Vagina (tissue), 2 donors: Measurements from ENCODE around the gene GATB. TPM values are rescaled to one million over a fixed set of nuclear protein-coding genes. Genes with fewer than 3 reads are reported as not detected.

Source experiments
- DNase-seq, 2 donors: peaks; one replicate each; pipeline ENCODE4 v3.0.0-alpha.2; 2017; ENCODE audit errors: extremely low spot score in 2 of 2
- H3K27ac ChIP-seq: fragments of 200-600 bp; sonication (generic); one replicate; pipeline ENCODE4 v1.5.1; 2019
- H3K27me3 ChIP-seq: fragments of 200-600 bp; sonication (generic); one replicate; pipeline ENCODE4 v1.5.1; 2019
- H3K36me3 ChIP-seq, 2 donors: fragments of 200-600 bp; sonication (generic); one replicate each; pipeline ENCODE4 v1.5.1; 2017 to 2019
- H3K4me1 ChIP-seq: fragments of 200-600 bp; sonication (generic); one replicate; pipeline ENCODE4 v1.5.1; 2019
- H3K4me3 ChIP-seq, 2 donors: fragments of 200-600 bp; sonication (generic); 1 replicate in 1 of 2; 2 replicates in 1 of 2; pipeline ENCODE4 v1.5.1; 2016 to 2019
- H3K9me3 ChIP-seq: fragments of 200-600 bp; sonication (generic); one replicate; pipeline ENCODE4 v1.5.1; 2019
- POLR2A ChIP-seq, 2 donors: fragments of 450-650 bp; IDR thresholded peaks; one replicate each; pipeline ENCODE4 v1.6.1; 2017; ENCODE audit warnings: antibody characterized with exemption in 2 of 2, mild to moderate bottlenecking in 2 of 2, moderate library complexity in 2 of 2
- POLR2AphosphoS5 ChIP-seq, 2 donors: sonication (generic); formaldehyde crosslinking; IDR thresholded peaks; one replicate each; pipeline ENCODE4 v1.9.0; 2017; ENCODE audit warnings: antibody characterized with exemption in 2 of 2, mild to moderate bottlenecking in 2 of 2, low read depth in 1 of 2; ENCODE audit not compliant: insufficient read depth in 1 of 2
- intact Hi-C: fragments of 100-400 bp; cut with DNase I; formaldehyde crosslinking; loops from one replicate; pipeline ENCODE4 v1.15.1; 2023
- total RNA-seq: library from RNA; depleted of rRNA; stranded (reverse); fragments of >200 nt; gene quantifications from one replicate; pipeline ENCODE4 v1.2.3, GENCODE V29; 2016
- TF ChIP-seq, protein P1 (sequence below), 3 experiments: fragments of 450-650 bp in 2 of 3; fragments of 200-600 bp in 1 of 3; sonication (generic) in 1 of 3; IDR thresholded peaks; one replicate each; pipeline ENCODE4 v1.5.1; 2017 to 2019; ENCODE audit warnings: antibody characterized with exemption in 3 of 3, mild to moderate bottlenecking in 2 of 3, moderate library complexity in 2 of 3

The GATB gene
- total RNA-seq, 1 donor from 2014 or later = 17.7 TPM

- H3K4me3 ChIP-seq = no peak overlapping the region
- H3K36me3 ChIP-seq = no peaks in the 10 kb centered on the region
- TF ChIP-seq POLR2A (IDR thresholded peaks at IDR 0.05) (no peak), POLR2AphosphoS5 (IDR thresholded peaks at IDR 0.05; ENCODE audit: insufficient read depth in 1 of 2, low read depth in 1 of 2) (no peak)
- TF ChIP-seq, protein P1, sequence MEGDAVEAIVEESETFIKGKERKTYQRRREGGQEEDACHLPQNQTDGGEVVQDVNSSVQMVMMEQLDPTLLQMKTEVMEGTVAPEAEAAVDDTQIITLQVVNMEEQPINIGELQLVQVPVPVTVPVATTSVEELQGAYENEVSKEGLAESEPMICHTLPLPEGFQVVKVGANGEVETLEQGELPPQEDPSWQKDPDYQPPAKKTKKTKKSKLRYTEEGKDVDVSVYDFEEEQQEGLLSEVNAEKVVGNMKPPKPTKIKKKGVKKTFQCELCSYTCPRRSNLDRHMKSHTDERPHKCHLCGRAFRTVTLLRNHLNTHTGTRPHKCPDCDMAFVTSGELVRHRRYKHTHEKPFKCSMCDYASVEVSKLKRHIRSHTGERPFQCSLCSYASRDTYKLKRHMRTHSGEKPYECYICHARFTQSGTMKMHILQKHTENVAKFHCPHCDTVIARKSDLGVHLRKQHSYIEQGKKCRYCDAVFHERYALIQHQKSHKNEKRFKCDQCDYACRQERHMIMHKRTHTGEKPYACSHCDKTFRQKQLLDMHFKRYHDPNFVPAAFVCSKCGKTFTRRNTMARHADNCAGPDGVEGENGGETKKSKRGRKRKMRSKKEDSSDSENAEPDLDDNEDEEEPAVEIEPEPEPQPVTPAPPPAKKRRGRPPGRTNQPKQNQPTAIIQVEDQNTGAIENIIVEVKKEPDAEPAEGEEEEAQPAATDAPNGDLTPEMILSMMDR (IDR thresholded peaks at IDR 0.05) = no peak
- peaks cover 12% of the 10 kb centered on the region for H3K4me1 ChIP-seq
- no peak overlapping the region for H3K27ac ChIP-seq
- no peaks in the 10 kb centered on the region for H3K27me3 ChIP-seq
- DNase-seq = peak in 1 of 2 donors; percentile 76
- H3K9me3 ChIP-seq = no peaks in the 10 kb centered on the region
- intact Hi-C loops = no loop called here
These were observed 94.3 kb downstream of the GATB start for GRCh38 chr4:151666501-151666900.

DNA sequence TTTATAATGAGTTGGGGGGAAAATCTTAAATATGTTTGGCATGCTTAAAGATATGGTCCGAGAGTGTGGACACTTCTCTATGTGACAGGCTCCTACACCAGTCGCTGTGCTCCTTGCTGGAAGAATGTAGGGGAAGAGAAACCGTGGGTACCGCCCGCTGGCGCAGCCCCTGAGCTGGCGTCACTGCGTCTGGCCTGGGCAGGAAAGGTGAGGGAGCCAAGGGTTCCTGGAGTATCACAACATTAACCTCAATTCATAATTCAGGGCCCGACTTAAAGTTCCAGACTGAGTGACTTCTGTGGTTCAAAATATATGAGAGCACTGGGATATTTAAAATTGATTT is 95.1 kb downstream of the GATB start:
- intact Hi-C loops = no loop called here
- Histone ChIP-seq H3K27ac (no peak overlapping the region), H3K4me1 (peaks cover 16% of the 10 kb centered on the region), H3K36me3 (no peaks in the 10 kb centered on the region), H3K9me3 (no peaks in the 10 kb centered on the region), H3K27me3 (no peaks in the 10 kb centered on the region), H3K4me3 (no peak overlapping the region)
- no peak for DNase-seq
- TF ChIP-seq POLR2AphosphoS5 (IDR thresholded peaks at IDR 0.05; ENCODE audit: insufficient read depth in 1 of 2, low read depth in 1 of 2) (no peak), POLR2A (IDR thresholded peaks at IDR 0.05) (no peak)
- TF ChIP-seq, protein P1 (IDR thresholded peaks at IDR 0.05) = no peak

- H3K27me3 ChIP-seq = no peaks in the 10 kb centered on the region
- H3K4me3 ChIP-seq = no peak overlapping the region
- H3K4me1 ChIP-seq = peaks cover 21% of the 10 kb centered on the region
- no peak overlapping the region for H3K27ac ChIP-seq
- no peaks in the 10 kb centered on the region for H3K9me3 ChIP-seq
- H3K36me3 ChIP-seq = no peaks in the 10 kb centered on the region
- DNase-seq = peak in 1 of 2 donors; percentile 58
- intact Hi-C loops = no loop called here
- TF ChIP-seq POLR2A (IDR thresholded peaks at IDR 0.05) = no peak
- TF ChIP-seq, protein P1 (IDR thresholded peaks at IDR 0.05) = no peak
These were observed 95.6 kb downstream of the GATB start for GRCh38 chr4:151665022-151665784.

DNA sequence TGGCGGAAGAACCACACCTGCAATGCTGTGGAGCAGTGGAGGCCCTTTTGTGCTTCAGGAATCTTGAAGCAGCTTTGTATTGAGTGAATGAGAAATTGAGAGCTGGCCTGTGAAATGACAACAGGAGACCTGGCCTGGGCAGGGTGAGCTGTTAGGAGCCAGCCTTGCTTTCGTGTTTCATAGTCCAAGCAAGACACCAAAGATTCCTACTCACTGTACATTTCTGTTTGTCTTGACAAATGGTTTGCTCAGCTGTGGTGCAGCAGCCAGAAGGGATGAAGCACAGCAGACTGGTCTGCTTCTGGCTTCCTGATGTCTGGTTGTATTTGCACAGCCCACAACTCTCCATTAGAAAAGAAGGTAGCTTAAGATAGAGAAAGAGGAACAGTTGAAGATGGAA is 96.5 kb downstream of the GATB start:
- intact Hi-C loops = no loop called here
- Histone ChIP-seq H3K9me3 (no peaks in the 10 kb centered on the region), H3K4me1 (peaks cover 25% of the 10 kb centered on the region), H3K27me3 (no peaks in the 10 kb centered on the region), H3K27ac (no peak overlapping the region), H3K4me3 (no peak overlapping the region), H3K36me3 (no peaks in the 10 kb centered on the region)
- TF ChIP-seq POLR2AphosphoS5 (IDR thresholded peaks at IDR 0.05; ENCODE audit: insufficient read depth in 1 of 2, low read depth in 1 of 2) = no peak
- TF ChIP-seq, protein P1 (IDR thresholded peaks at IDR 0.05) = no peak
- TF ChIP-seq POLR2A (IDR thresholded peaks at IDR 0.05) = no peak
- peak in 1 of 2 donors; percentile 52 for DNase-seq

DNA sequence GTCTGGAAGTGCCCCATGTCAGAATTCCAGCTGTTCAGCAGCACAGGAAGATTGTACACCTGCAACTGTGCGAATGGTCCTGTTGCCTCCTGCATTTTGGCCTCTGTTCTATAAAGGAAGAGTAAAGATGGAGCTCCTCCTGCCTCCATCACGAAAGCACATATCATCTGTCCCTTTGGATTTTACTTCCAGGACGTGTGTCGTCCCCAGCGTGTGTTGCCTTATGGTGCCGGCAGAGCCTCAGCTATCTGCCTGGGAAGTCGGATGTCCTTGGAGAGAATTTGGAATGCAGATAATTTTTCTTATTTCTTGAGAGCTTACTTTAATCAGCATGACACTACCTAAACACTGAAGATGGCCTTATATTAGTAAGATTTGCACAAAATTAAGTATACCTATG is 97.7 kb downstream of the GATB start:
- H3K4me3 ChIP-seq = no peak overlapping the region
- no peaks in the 10 kb centered on the region for H3K9me3 ChIP-seq
- no peaks in the 10 kb centered on the region for H3K36me3 ChIP-seq
- peak in 1 of 2 donors; percentile 62 for DNase-seq
- no peaks in the 10 kb centered on the region for H3K27me3 ChIP-seq
- H3K4me1 ChIP-seq = peaks cover 35% of the 10 kb centered on the region
- TF ChIP-seq, protein P1 (IDR thresholded peaks at IDR 0.05) = no peak
- TF ChIP-seq POLR2A (IDR thresholded peaks at IDR 0.05) (no peak), POLR2AphosphoS5 (IDR thresholded peaks at IDR 0.05; ENCODE audit: insufficient read depth in 1 of 2, low read depth in 1 of 2) (no peak)
- intact Hi-C loops = no loop called here
- no peak overlapping the region for H3K27ac ChIP-seq
